Suprapubic skin (tissue), 4 donors: ENCODE data around the gene SYN1. TPM values are rescaled to one million over a fixed set of nuclear protein-coding genes. Genes with fewer than 3 reads are reported as not detected.
A peak's percentile ranks its signal among the peaks of the same experiment; 100 is the strongest.

ENCODE experiments used
- DNase-seq, 2 donors: peaks; one replicate each; pipeline ENCODE4 v3.0.0-alpha.2; 2019; ENCODE audit warnings: low spot score in 2 of 2
- H3K27ac ChIP-seq: fragments of 200-600 bp; sonication (generic); one replicate; pipeline ENCODE4 v1.5.1; 2019
- H3K27me3 ChIP-seq: fragments of 200-600 bp; sonication (generic); one replicate; pipeline ENCODE4 v1.5.1; 2019
- H3K36me3 ChIP-seq: fragments of 200-600 bp; sonication (generic); one replicate; pipeline ENCODE4 v1.5.1; 2019
- H3K4me1 ChIP-seq: fragments of 200-600 bp; sonication (generic); one replicate; pipeline ENCODE4 v1.5.1; 2019
- H3K4me3 ChIP-seq: fragments of 200-600 bp; sonication (generic); one replicate; pipeline ENCODE4 v1.5.1; 2019; ENCODE audit warnings: mild to moderate bottlenecking
- H3K9me3 ChIP-seq: fragments of 200-600 bp; sonication (generic); one replicate; pipeline ENCODE4 v1.5.1; 2019
- EP300 ChIP-seq: sonication (generic); formaldehyde crosslinking; IDR thresholded peaks from one replicate; pipeline ENCODE4 v1.6.1; 2017; ENCODE audit warnings: antibody characterized with exemption
- POLR2A ChIP-seq, 2 donors: fragments of 450-650 bp; IDR thresholded peaks; one replicate each; pipeline ENCODE4 v1.6.1; 2017; ENCODE audit warnings: antibody characterized with exemption in 2 of 2, mild to moderate bottlenecking in 2 of 2, moderate library complexity in 2 of 2
- POLR2AphosphoS5 ChIP-seq, 3 donors: sonication (generic); formaldehyde crosslinking; IDR thresholded peaks; one replicate each; pipeline ENCODE4 v1.6.1; 2017; ENCODE audit warnings: antibody characterized with exemption in 3 of 3
- WGBS: methylation state at CpG from one replicate; pipeline ENCODE4 v1.1.5; 2018; 5-methylcytosine and 5-hydroxymethylcytosine counted together
- total RNA-seq, 4 donors: library from RNA; depleted of rRNA; stranded (reverse); fragments of >200 nt; gene quantifications; one replicate each; pipeline ENCODE4 v1.1.0, GENCODE V29; 2016
- TF ChIP-seq, protein P1 (sequence below), 2 donors: fragments of 200-600 bp in 1 of 2; fragments of 450-650 bp in 1 of 2; sonication (generic) in 1 of 2; IDR thresholded peaks; one replicate each; pipeline ENCODE4 v1.5.1; 2016 to 2019; ENCODE audit warnings: antibody characterized with exemption in 2 of 2, mild to moderate bottlenecking in 1 of 2, moderate library complexity in 1 of 2

Gene SYN1
- total RNA-seq, 4 donors from 2014 or later, result 0.34 to 2.2 (median 0.89) TPM; not detected in 1

DNA sequence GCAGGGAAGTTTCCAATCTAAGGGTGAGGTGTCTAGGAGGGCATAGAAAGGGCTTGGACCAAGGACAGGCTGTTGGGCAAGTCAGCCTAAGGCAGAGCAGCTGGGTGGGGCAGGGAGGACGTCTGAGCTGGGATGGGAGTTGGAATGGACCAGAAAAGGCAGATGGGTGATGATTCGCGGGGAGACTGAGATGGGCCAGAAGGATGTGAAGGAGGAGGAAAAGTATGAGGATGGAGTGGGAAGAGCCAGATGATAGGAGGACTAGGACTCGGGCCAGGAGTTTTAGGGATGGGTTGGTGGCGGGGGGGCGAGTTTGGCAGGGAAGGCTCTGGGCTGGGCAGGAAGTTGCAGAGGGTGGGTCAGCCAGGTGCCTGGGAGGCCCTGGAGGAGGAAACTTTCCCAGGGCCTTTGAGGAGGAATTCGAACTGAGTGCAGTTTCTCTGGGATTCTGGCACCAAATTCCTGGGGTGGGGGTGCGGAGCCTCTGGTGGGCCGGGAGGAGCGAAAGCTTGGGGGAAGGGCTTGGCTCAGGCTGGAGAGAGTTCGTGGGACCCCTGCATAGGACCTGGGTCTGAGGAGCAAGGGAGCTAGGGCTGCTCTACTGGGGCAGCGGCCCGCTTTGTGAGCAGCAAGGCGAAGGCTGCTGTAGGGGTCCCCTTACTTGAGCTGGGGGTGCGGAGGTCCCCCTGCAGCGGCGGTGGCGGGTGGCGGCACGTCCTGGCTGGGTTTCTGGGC, 46.1 kb downstream of the SYN1 start:
- no peaks in the 10 kb centered on the region for H3K9me3 ChIP-seq
- 43% methylated on average over 17 of the region's 20 CpGs for WGBS
- no peaks in the 10 kb centered on the region for H3K27me3 ChIP-seq
- TF ChIP-seq EP300 (no peak), POLR2A (IDR thresholded peaks at IDR 0.05) (no peak), POLR2AphosphoS5 (IDR thresholded peaks at IDR 0.05) (no peak)
- TF ChIP-seq, protein P1, sequence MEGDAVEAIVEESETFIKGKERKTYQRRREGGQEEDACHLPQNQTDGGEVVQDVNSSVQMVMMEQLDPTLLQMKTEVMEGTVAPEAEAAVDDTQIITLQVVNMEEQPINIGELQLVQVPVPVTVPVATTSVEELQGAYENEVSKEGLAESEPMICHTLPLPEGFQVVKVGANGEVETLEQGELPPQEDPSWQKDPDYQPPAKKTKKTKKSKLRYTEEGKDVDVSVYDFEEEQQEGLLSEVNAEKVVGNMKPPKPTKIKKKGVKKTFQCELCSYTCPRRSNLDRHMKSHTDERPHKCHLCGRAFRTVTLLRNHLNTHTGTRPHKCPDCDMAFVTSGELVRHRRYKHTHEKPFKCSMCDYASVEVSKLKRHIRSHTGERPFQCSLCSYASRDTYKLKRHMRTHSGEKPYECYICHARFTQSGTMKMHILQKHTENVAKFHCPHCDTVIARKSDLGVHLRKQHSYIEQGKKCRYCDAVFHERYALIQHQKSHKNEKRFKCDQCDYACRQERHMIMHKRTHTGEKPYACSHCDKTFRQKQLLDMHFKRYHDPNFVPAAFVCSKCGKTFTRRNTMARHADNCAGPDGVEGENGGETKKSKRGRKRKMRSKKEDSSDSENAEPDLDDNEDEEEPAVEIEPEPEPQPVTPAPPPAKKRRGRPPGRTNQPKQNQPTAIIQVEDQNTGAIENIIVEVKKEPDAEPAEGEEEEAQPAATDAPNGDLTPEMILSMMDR (IDR thresholded peaks at IDR 0.05), result no peak
- peak overlapping the region; percentile 34 for H3K4me3 ChIP-seq
- peak overlapping the region; percentile 51 for H3K27ac ChIP-seq
- H3K4me1 ChIP-seq, result peaks cover 14% of the 10 kb centered on the region
- H3K36me3 ChIP-seq, result peaks cover 32% of the 10 kb centered on the region
- peak in 1 of 2 donors; percentile 58 for DNase-seq

DNA sequence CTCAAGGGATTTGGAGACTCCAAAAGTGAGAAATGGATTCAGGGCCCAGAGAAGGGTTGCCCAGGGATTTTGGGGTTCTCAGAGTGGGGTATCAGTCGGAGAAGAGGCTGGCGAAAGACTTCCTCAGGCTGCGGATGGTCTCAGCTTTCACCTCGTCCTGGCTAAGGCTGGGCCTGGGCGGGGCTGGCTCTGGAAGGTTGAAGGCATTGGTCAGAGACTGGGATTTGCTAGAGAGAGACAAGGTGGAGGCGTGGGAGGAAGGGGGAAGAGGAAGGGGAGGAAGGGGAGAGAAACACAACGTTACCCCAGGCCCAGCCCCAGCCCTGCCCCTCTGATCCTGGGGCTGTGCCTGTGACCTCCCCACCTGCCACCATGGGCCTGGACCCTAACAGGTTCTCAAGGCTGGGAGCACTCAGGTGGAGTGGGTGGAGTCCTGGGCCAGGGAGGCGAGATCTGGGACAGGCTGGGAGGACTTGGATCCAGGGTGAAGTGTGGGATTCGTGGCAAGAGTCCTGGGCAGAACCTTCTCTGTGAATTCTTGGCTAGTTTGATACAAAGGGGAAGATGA, 46.8 kb downstream of the SYN1 start:
- WGBS, result 68% methylated on average over 8 of the region's 9 CpGs
- H3K4me1 ChIP-seq, result peaks cover 14% of the 10 kb centered on the region
- TF ChIP-seq POLR2A (IDR thresholded peaks at IDR 0.05), result no peak
- DNase-seq, result no peak
- H3K27me3 ChIP-seq, result no peaks in the 10 kb centered on the region
- no peak overlapping the region for H3K27ac ChIP-seq
- no peak overlapping the region for H3K4me3 ChIP-seq
- no peaks in the 10 kb centered on the region for H3K9me3 ChIP-seq
- H3K36me3 ChIP-seq, result peaks cover 36% of the 10 kb centered on the region

DNA sequence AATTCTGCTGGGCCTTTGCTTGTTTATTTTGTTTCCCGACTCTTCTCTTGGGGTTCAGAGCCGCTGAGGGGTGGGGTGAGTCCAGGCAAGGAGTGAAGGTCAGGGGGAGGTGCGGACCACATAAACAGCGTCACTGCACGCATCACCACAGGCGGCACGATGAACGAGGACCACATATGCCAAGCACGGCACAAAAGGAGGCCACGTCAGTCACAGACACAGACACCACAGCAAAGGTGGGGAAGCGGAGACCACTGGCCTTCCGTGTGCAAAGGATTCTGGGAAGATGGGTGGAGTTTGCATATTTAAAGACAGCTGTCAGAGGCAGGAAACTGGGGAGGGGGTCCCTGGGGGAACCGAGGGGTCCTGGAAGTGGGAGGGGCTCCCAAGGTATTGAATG, 47.8 kb downstream of the SYN1 start:
- H3K27ac ChIP-seq, result no peak overlapping the region
- H3K4me3 ChIP-seq, result no peak overlapping the region
- peaks cover 14% of the 10 kb centered on the region for H3K4me1 ChIP-seq
- no peaks in the 10 kb centered on the region for H3K9me3 ChIP-seq
- H3K27me3 ChIP-seq, result no peaks in the 10 kb centered on the region
- H3K36me3 ChIP-seq, result peaks cover 46% of the 10 kb centered on the region
- no peak for TF ChIP-seq POLR2AphosphoS5 (IDR thresholded peaks at IDR 0.05)
- TF ChIP-seq, protein P1 (IDR thresholded peaks at IDR 0.05), result no peak
- no peak for TF ChIP-seq POLR2A (IDR thresholded peaks at IDR 0.05)
- no peak for TF ChIP-seq EP300
- 92% methylated on average over 13 of the region's 13 CpGs for WGBS
- no peak for DNase-seq

DNA sequence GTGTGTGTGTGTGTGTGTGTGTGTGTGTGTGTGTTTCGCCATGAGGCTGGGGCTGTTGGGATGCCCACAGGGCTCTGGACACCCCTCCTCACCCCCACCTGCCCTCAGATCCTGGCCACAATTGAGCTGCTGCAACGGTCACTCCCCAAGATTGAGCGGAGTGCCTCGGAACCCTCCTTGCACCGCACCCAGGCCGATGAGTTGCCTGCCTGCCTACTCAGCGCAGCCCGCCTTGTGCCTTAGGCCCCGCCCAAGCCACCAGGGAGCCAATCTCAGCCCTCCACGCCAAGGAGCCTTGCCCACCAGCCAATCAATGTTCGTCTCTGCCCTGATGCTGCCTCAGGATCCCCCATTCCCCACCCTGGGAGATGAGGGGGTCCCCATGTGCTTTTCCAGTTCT, 48.4 kb downstream of the SYN1 start:
- no peak for DNase-seq
- Histone ChIP-seq H3K27me3 (no peaks in the 10 kb centered on the region), H3K9me3 (no peaks in the 10 kb centered on the region), H3K4me1 (peaks cover 14% of the 10 kb centered on the region), H3K36me3 (peaks cover 53% of the 10 kb centered on the region), H3K27ac (no peak overlapping the region), H3K4me3 (no peak overlapping the region)
- WGBS, result 50% methylated on average over 1 of the region's 11 CpGs
- TF ChIP-seq, protein P1 (IDR thresholded peaks at IDR 0.05), result no peak
- no peak for TF ChIP-seq POLR2A (IDR thresholded peaks at IDR 0.05)
- TF ChIP-seq POLR2AphosphoS5 (IDR thresholded peaks at IDR 0.05), result no peak
- TF ChIP-seq EP300, result no peak

DNA sequence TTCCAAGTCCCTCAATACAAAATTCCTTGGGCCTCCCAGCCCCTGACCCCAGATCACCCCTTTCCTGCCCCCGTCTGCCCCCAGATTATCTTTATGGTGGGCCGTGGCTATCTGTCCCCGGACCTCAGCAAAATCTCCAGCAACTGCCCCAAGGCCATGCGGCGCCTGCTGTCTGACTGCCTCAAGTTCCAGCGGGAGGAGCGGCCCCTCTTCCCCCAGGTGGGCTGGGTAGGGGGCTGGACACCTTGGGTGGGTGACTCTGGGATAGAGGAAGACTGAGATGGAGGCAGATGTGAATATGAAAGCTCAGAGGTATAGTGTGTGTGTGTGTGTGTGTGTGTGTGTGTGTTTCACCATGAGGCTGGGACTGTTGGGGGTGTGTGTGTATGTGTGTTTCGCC, 48.9 kb downstream of the SYN1 start:
- no peak for DNase-seq
- H3K27ac ChIP-seq, result no peak overlapping the region
- 95% methylated on average over 8 of the region's 8 CpGs for WGBS
- no peaks in the 10 kb centered on the region for H3K27me3 ChIP-seq
- peaks cover 53% of the 10 kb centered on the region for H3K36me3 ChIP-seq
- H3K4me3 ChIP-seq, result no peak overlapping the region
- H3K9me3 ChIP-seq, result no peaks in the 10 kb centered on the region
- TF ChIP-seq, protein P1 (IDR thresholded peaks at IDR 0.05), result no peak
- no peak for TF ChIP-seq POLR2A (IDR thresholded peaks at IDR 0.05)
- TF ChIP-seq EP300, result no peak
- no peak for TF ChIP-seq POLR2AphosphoS5 (IDR thresholded peaks at IDR 0.05)
- peaks cover 14% of the 10 kb centered on the region for H3K4me1 ChIP-seq
